Keratinocyte (primary cell): Measurements from ENCODE around the gene KIF26A.

Experiments
- EZH2 ChIP-seq: IDR thresholded peaks from one replicate; pipeline ENCODE4 v1.6.1; 2012; ENCODE audit warnings: inconsistent platforms, mild to moderate bottlenecking, low read length, moderate library complexity
- TF ChIP-seq, protein P1 (sequence below), 3 experiments: IDR thresholded peaks in 1 of 3; conservative IDR thresholded peaks in 1 of 3; optimal IDR thresholded peaks in 1 of 3; 2 replicates in 2 of 3; 3 replicates in 1 of 3; pipeline versions ENCODE3 to v1.5.1; 2011; ENCODE audit warnings: low read length in 3 of 3, mild to moderate bottlenecking in 3 of 3, moderate library complexity in 2 of 3, control low read depth in 1 of 3, inconsistent platforms in 1 of 3; ENCODE audit not compliant: insufficient read depth in 2 of 3; ENCODE audit errors: extremely low read depth in 1 of 3

DNA sequence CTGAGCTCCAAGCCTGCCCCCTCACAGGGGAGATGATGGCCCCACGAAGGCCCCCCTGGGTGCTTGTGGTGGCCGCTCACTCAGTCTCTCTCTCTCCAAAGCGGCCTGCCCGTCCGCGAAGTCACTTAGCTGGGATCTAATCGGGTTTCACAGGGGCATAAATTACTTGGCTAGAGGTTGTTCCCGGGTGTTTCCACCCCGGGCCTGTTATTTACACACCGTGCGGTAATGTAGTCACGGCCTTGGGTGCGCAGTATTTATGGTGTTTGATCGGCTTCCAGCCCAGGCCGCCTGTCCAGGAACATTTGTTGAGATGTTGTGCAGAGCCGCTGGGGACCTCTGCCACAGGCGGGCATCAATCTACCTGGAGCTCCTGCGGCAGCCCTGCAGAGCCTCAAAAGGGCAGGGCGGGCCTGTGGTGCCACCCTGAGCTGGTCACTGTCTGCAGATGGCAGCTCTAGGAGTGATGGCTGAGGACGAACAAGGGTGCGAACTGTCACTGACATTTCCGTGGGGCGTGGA is 91.2 kb downstream of the KIF26A start:
- TF ChIP-seq, protein P1, sequence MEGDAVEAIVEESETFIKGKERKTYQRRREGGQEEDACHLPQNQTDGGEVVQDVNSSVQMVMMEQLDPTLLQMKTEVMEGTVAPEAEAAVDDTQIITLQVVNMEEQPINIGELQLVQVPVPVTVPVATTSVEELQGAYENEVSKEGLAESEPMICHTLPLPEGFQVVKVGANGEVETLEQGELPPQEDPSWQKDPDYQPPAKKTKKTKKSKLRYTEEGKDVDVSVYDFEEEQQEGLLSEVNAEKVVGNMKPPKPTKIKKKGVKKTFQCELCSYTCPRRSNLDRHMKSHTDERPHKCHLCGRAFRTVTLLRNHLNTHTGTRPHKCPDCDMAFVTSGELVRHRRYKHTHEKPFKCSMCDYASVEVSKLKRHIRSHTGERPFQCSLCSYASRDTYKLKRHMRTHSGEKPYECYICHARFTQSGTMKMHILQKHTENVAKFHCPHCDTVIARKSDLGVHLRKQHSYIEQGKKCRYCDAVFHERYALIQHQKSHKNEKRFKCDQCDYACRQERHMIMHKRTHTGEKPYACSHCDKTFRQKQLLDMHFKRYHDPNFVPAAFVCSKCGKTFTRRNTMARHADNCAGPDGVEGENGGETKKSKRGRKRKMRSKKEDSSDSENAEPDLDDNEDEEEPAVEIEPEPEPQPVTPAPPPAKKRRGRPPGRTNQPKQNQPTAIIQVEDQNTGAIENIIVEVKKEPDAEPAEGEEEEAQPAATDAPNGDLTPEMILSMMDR (optimal IDR thresholded peaks at IDR 0.05 in 1 of 3, IDR thresholded peaks at IDR 0.05 in 1 of 3, conservative IDR thresholded peaks at IDR 0.05 in 1 of 3; ENCODE audit: extremely low read depth in 1 of 3, insufficient read depth in 2 of 3, low read length in 3 of 3) = no peak
- no peak for TF ChIP-seq EZH2
